Prostate gland (tissue), 2 donors: ENCODE data around the gene NR2F2.

Source experiments
- CTCF ChIP-seq, 4 experiments: fragments of 200-600 bp in 2 of 4; fragments of 450-650 bp in 2 of 4; sonication (generic) in 2 of 4; IDR thresholded peaks; 1 replicate in 3 of 4; 2 replicates in 1 of 4; pipeline ENCODE4 v1.5.1; 2016 to 2019; ENCODE audit warnings: antibody characterized with exemption in 4 of 4, mild to moderate bottlenecking in 2 of 4, moderate library complexity in 2 of 4
- POLR2A ChIP-seq: fragments of 450-650 bp; IDR thresholded peaks from one replicate; pipeline ENCODE4 v1.6.1; 2016; ENCODE audit warnings: antibody characterized with exemption, mild to moderate bottlenecking
- POLR2AphosphoS5 ChIP-seq: sonication (generic); formaldehyde crosslinking; IDR thresholded peaks from one replicate; pipeline ENCODE4 v1.6.1; 2017; ENCODE audit warnings: antibody characterized with exemption

DNA sequence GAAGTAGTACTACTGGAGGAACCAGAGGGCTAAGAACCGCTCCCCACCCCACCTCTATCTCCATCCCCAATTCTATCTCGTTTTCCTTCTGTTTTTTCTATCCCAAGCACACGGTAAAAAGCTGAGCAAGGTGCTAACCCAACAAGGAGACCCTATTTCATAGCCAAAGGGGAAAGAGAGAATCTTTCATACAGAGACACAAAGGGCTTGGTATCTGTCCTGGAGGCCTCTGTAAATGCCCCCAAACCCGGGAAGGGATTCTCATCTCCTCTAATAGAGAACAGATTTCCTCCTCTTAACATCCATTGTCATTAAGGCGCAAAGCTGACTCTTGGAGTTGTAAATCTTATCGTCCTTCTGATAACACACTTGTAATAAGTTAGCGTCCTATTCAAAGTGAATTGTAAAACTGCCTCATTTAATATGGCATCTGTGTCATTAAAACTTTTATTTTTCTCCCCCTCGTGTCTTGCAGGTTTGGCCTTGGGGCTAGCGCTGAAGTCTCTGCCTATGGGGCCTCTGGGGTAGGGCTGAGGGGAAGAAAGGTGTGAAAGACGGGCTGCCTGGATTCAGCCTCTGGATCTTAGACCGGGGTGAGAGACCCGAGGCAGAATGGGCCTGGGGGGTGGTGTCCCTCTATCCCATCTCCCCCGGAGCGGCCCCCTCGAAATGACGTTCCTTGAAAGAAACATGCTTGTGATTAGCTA is 12.1 kb downstream of the NR2F2 start:
- TF ChIP-seq POLR2A, result no peak
- TF ChIP-seq CTCF (IDR thresholded peaks at IDR 0.05), result no peak
- no peak for TF ChIP-seq POLR2AphosphoS5
